ENCODE results near the gene PRICKLE3. TPM values are rescaled to one million over a fixed set of nuclear protein-coding genes. Genes with fewer than 3 reads are reported as not detected.
A peak's percentile ranks its signal among the peaks of the same experiment; 100 is the strongest.
"Not testable (repeated sequence)": the region's sequence is repeated elsewhere in the genome, so short reads cannot be mapped to it uniquely, and the experiment has no call there.

PRICKLE3 gene
- total RNA-seq, 1 donor = 3.3 TPM

DNA sequence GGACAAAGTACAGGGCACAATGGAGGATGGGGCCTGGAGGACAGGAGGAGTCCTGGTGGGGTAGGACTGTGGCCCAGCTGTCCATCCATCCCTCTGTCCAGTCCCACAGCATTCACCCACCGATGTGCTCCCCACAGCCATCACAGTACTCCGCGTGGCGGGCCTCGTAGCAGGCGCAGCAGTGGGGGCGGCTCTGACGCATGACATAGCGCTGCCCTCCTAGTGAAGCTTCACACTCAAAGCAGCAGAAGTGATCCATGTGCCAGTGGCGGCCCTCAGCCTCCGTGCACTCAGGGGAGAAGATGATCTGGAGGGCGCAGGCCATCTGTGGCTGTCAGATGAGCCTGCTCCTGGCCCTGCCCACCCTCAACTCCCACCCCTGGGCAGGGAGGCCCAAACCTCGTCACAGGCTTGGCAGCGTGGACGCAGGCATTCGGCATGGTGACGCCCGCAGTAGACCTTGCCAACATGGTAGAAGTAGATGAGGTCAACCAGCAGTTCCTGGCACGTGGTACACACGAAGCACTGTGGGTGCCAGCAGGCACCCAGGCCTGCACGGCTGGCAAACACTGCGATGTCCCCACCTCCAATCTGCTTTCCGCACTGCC is 8.2 kb downstream of the PRICKLE3 start:
- Histone ChIP-seq H3K4me3 (ENCODE audit: low read length) (no peak overlapping the region), H3K4me1 (ENCODE audit: insufficient read depth, low read length) (peaks cover 35% of the 10 kb centered on the region), H3K27me3 (ENCODE audit: insufficient read depth, low read length) (no peaks in the 10 kb centered on the region), H3K9me3 (ENCODE audit: low read depth, low read length) (no peaks in the 10 kb centered on the region)

DNA sequence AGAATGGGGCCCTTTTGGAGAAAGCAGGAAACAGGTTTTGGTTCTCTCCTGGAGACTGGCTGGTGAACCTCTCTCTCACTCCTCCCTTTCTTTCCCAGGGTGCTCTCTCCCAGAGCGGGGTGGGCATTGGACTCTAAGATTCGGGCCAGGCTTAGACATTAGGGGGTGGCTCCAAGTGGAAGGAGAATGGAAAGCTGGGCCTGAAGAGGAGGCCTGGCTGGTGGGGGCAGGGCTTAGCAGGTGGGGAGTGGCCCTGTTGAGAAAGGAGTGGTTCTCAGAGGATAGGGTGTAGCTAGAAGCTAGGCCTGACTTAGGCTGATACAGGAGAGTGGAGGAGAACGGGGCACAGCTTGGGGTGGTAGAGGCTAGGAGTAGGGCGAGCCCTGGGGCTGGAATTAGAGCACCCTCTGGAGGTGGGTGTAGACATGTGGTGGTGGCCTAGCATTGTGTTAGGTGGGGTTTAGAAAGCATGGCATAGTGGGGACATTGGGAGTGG is 8.8 kb downstream of the PRICKLE3 start:
- Histone ChIP-seq H3K4me3 (ENCODE audit: low read length) (no peak overlapping the region), H3K27me3 (ENCODE audit: insufficient read depth, low read length) (no peaks in the 10 kb centered on the region), H3K4me1 (ENCODE audit: insufficient read depth, low read length) (peaks cover 37% of the 10 kb centered on the region), H3K9me3 (ENCODE audit: low read depth, low read length) (no peaks in the 10 kb centered on the region)

DNA sequence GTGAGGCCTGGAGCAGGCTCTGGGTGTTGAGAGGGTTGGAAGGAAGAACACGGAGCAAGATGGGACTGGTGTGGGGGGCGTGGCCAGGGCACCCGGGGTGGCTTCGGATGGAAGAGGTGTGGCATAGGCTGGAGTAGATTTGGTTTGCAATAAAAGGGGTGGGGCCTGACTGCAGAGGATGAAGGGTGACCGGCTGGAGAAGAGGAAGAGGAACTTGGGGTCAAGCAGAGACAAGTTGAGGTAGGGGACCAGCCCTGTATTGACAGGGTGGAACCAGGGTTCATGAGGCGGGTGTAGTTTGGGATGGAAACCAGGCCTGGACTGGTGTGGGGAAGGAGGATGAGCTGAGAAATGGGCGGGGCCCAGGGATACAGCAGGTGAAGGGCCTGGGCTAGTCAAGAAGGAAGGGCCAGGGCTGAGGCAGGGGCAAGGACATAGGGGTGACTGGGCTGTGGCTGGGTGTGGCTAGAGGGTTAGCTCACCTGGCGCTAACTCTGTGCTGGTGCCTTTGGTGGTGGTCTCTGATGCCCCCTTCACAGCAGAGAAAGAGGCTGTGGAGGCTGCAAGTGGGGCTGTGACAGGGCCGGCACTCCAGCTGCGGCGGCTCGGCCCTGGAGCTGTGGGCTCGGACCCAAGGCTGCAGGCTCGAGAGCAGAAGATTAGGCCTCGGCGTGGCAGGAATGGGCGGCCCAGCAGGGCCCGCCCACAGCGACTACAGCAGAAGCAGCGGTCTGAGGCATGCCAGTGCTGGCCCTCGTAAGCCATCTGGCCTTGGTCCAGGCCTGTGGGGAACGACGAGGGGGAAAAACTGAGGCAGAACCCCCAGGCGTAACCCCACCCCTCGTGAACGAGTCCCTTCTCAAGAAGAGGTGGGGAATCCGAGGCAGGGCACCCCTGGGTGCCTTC is 9.5 kb downstream of the PRICKLE3 start:
- Histone ChIP-seq H3K4me1 (ENCODE audit: insufficient read depth, low read length) (peaks cover 37% of the 10 kb centered on the region), H3K27me3 (ENCODE audit: insufficient read depth, low read length) (no peaks in the 10 kb centered on the region), H3K4me3 (ENCODE audit: low read length) (no peak overlapping the region), H3K9me3 (ENCODE audit: low read depth, low read length) (no peaks in the 10 kb centered on the region)

DNA sequence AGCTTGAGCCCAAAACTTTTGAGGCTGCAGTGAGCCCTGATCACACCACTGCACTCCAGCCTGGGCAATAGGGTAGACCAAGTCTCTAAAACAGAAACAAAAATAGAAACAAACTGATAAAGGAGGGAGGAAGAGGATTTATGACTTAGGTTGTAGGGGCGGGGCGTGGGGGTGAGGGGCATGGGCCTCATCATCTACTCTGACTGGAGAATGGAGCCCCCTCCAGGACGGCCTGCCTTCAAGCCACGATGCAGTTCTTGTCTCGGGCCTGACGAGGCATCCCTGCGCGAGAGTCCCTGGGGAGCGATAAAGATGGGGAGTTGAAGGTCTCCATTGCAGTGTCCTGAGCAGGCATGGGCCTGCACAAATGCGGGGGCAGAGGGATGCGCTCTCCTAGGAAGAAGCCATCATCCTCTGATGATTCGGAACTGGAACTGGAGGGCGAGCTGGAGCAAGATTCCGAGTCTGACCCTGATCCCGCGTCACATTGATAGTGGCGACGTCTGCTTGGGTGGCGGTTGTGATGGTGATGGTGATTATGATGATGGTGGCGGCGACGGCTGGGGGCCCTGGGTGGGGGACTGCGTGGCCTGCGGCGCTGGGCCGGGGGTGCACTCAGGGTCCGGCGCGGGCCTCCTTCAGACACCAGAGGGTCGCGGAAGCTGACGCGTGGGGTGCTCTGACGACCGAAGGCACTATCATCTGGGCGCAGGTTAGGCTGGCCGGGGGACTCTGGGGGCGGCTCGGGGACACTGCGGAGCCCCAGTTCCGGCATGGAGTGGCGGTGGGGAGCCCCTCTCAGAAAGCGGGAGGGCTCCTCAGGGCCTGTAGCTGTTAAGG is 10.5 kb downstream of the PRICKLE3 start:
- Histone ChIP-seq H3K27me3 (ENCODE audit: insufficient read depth, low read length) (no peaks in the 10 kb centered on the region), H3K4me1 (ENCODE audit: insufficient read depth, low read length) (peaks cover 40% of the 10 kb centered on the region), H3K9me3 (ENCODE audit: low read depth, low read length) (no peaks in the 10 kb centered on the region), H3K4me3 (ENCODE audit: low read length) (no peak overlapping the region)

DNA sequence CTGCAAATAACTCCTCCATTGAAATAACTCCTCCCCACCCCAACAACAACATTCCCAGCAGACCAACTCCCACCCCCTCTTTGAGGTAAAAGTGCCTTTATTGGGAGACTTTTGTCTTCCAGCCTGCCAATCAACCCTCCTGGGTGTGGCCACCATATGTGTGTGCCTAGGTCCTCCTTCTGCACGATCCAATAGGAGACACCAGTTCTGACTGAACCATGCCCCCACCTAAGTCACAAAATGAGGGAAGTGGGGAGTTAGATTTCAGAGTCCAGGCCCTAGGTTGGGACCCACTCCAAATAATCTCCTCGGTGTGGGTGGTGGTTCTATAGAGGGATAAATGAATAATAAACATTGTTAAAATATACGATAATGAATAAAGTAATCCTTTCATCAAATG is 11.4 kb downstream of the PRICKLE3 start:
- Histone ChIP-seq H3K4me3 (ENCODE audit: low read length) (no peak overlapping the region), H3K4me1 (ENCODE audit: insufficient read depth, low read length) (peaks cover 49% of the 10 kb centered on the region), H3K27me3 (ENCODE audit: insufficient read depth, low read length) (no peaks in the 10 kb centered on the region), H3K9me3 (ENCODE audit: low read depth, low read length) (no peaks in the 10 kb centered on the region)

DNA sequence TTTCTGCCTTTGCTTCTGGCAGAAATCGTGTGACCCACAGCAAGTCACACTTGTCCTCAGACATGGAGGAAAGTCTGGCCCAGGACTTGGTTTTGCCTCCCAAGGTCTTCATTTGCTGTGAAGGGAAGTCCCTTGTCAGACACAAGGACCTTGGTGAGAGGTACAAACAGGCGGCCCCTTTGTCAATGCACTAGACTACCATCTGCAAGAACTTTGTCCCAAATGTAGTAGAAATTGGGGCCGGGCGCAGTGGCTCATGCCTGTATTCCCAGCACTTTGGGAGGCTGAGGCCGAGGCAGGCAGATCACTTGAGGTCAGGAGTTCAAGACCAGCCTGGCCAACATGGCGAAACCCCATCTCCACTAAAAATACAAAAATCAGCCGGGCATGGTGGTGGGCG is 12.6 kb downstream of the PRICKLE3 start:
- H3K9me3 ChIP-seq (ENCODE audit: low read depth, low read length); H3K4me3 ChIP-seq (ENCODE audit: low read length); H3K27me3 ChIP-seq (ENCODE audit: insufficient read depth, low read length): not testable (repeated sequence)
- peaks cover 58% of the 10 kb centered on the region for H3K4me1 ChIP-seq (ENCODE audit: insufficient read depth, low read length)

DNA sequence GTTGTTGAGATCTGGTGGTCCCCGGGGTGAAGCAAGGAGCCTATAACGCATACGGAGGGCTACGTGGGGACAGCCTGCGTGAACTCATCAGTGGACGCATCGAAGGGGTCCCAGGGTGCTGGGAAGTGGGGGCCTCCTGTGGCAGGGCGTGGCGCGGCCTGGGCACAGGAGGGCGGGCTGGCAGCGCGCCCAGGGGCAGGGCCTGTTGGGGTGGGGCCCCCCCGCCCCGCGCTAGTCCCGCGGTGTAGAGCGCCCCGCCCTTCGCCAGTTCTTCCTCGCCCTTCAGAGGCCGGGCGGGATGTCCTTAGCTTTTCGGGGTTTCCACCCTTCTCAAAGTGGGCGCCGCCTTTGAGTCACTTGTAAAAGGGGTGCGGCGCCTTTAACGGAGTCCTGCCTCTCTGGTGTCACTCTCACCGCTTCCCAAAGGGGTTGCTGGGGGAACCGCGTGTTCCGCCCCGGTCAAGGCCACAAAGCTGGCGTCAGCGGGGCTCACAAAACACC is 13.8 kb downstream of the PRICKLE3 start:
- peaks cover 66% of the 10 kb centered on the region for H3K4me1 ChIP-seq (ENCODE audit: insufficient read depth, low read length)
- H3K4me3 ChIP-seq (ENCODE audit: low read length) = peak overlapping the region; percentile 62
- no peaks in the 10 kb centered on the region for H3K27me3 ChIP-seq (ENCODE audit: insufficient read depth, low read length)
- no peaks in the 10 kb centered on the region for H3K9me3 ChIP-seq (ENCODE audit: low read depth, low read length)

DNA sequence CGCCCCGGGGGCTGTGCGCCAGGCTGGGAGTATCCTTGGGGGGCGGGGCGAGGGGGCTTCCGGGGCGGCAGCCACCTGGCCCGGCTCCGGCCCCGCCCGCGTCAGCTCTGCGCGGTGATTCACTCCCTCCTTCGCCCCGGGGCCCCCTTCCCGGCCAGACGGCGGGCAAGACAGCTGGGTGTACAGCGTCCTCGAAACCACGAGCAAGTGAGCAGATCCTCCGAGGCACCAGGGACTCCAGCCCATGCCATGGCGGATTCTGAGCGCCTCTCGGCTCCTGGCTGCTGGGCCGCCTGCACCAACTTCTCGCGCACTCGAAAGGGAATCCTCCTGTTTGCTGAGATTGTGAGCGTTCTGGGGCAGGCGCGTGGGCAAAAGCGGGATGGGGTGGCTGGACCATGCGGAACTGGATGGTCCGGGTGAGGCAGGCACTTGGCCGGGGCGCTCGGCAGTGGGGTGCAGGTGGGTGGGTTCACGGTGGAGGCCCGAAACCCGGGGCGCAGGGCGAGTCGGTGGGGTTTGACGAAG is 14.4 kb downstream of the PRICKLE3 start, which contains the start of gene PLP2:
Gene PLP2 (plus strand): TSS at position 147 of the 528 bp plus-strand sequence. CDS start 103 bp downstream, at position 250.
- no peaks in the 10 kb centered on the region for H3K9me3 ChIP-seq (ENCODE audit: low read depth, low read length)
- peak within 1 kb of the TSS; percentile 62 for H3K4me3 ChIP-seq (ENCODE audit: low read length)
- no peaks in the 10 kb centered on the region for H3K27me3 ChIP-seq (ENCODE audit: insufficient read depth, low read length)
- H3K4me1 ChIP-seq (ENCODE audit: insufficient read depth, low read length) = peaks cover 63% of the 10 kb centered on the region

DNA sequence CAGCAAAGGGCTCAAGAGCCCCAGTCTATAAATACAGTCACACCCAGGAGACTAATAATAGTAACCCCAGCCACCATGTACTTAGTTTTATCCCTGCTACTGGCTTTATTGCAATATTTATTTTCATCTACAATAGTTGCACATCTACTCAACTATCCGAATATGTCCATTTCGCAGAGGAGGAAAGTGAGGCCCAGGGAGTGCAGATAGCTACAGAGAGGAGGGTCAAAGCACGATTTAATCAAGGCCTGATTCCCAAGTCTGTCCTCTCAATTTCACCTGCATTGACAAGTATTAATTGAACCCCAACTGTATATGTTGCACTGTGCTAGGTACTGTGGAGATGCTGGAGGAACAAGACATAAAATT is 18.4 kb downstream of the PRICKLE3 start:
- H3K27me3 ChIP-seq (ENCODE audit: insufficient read depth, low read length) = no peaks in the 10 kb centered on the region
- H3K9me3 ChIP-seq (ENCODE audit: low read depth, low read length) = no peaks in the 10 kb centered on the region
- peaks cover 55% of the 10 kb centered on the region for H3K4me1 ChIP-seq (ENCODE audit: insufficient read depth, low read length)
- peak overlapping the region; percentile 37 for H3K4me3 ChIP-seq (ENCODE audit: low read length)

DNA sequence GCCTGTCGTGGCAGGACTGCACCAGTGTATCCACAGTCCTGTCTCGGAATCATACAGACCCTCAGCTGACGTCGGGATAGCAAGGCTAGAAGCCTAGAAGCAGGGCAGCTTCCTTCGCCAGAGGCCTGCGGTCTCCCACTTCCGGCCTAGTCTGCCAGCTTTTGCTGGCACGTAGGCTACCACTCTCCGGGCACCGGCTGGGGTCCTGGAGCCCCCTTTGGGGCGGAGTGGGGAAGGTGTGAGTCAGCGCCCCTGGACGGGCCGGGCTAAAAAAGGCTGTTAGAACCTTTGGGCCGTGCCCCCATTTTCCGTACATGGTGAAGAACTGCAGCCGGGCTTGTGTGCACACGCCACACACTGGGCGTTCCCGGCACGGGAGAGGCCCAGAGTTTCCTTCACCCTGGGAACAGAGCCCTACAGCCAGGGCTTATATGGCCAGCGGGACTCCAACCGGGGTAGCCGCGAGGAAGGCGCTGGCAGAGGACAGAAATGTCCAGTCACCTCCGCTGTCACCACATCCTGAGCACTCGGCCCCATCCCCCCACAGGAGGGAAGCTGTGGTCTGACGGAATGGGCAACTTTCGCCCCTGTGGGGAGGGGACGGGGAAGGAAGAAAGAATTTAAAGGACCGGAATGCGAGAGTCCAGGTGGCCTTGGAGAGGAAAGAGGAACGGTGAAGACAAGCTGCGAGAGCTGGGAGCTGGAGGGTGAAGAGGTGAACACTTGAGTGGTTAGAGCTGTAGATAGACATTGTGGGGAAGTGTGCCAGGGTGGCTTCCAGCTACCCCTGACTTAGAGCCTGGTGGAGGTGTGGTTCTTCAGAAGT is 19.0 kb downstream of the PRICKLE3 start:
- peak overlapping the region; percentile 37 for H3K4me3 ChIP-seq (ENCODE audit: low read length)
- peaks cover 55% of the 10 kb centered on the region for H3K4me1 ChIP-seq (ENCODE audit: insufficient read depth, low read length)
- H3K9me3 ChIP-seq (ENCODE audit: low read depth, low read length) = no peaks in the 10 kb centered on the region
- no peaks in the 10 kb centered on the region for H3K27me3 ChIP-seq (ENCODE audit: insufficient read depth, low read length)

DNA sequence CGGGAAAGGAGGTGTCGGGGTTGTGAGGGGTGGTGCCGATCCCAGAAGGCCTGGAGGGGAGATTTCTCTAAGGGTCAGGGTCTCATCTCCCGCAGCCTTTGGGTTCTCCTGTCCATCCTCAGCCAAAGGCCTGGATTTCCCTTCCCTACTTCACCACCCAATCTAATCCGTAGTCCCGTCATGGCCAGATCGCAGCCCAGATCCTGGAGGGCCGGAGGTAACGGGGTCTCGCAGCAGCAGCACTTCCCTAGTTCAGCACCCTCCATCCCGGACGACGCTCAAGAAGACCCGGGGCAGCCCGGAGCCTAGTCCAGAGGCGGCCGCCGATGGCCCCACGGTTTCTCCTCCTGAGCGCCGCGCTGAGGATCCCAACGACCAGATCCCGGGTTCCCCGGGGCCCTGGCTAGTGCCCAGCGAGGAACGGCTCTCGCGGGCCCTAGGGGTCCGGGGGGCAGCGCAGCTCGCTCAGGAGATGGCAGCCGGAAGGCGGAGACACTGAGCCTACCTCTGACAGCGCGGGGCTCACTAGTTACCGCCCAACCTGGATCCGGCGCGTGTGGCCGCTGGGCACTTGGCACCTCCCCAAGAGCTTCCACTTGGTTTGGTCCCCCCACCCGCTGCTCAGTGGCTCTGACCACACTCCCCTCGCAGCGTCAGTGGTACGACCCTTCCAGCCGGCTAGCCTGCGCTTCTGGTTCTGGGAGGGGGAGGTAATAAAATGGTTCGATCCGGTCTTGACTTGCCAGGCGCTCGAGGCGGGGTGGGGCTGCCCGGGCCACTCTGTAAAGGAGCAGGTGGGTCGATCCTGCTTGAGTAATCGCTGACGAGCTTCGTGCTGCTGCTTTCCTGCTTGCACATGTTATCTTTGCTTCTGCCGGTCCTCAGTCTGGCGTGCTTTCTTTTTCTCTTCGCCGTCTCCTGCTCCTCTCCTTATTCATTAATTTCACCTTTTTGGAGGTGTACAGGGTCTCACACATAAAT is 20.0 kb downstream of the PRICKLE3 start:
- Histone ChIP-seq H3K4me1 (ENCODE audit: insufficient read depth, low read length) (peaks cover 55% of the 10 kb centered on the region), H3K27me3 (ENCODE audit: insufficient read depth, low read length) (no peaks in the 10 kb centered on the region), H3K9me3 (ENCODE audit: low read depth, low read length) (no peaks in the 10 kb centered on the region), H3K4me3 (ENCODE audit: low read length) (peak overlapping the region; percentile 37)

DNA sequence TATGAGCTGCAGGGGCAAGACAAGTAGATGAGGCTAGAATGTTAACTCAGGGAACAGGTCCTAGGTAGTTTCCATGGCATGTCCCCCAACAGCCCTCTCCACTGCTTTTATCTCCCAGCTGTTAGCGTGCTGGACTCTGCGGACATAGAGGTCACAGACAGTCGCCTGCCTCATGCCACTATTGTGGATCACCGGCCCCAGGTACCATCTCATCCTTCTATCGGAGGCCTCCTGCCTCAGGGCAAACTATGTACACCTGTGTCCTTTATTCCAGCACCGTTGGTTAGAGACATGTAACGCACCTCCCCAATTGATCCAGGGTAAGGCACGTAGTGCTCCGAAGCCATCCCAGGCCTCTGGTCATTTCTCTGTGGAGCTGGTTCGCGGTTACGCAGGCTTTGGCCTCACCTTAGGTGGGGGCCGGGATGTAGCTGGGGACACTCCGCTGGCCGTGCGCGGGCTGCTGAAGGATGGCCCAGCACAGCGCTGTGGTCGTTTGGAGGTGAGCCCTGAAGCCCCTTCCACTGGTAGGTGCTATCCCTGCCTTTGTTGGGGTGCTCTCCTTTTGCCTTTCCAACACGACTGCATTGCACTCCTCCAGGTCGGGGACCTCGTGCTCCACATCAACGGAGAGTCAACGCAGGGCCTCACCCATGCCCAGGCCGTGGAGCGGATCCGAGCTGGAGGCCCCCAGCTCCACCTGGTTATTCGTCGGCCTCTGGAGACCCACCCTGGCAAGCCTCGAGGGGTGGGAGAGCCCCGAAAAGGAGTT is 21.4 kb downstream of the PRICKLE3 start:
- Histone ChIP-seq H3K4me1 (ENCODE audit: insufficient read depth, low read length) (peaks cover 44% of the 10 kb centered on the region), H3K9me3 (ENCODE audit: low read depth, low read length) (no peaks in the 10 kb centered on the region), H3K27me3 (ENCODE audit: insufficient read depth, low read length) (no peaks in the 10 kb centered on the region), H3K4me3 (ENCODE audit: low read length) (no peak overlapping the region)

All from mononuclear cell (primary cell).